Measurements from ENCODE around the gene EEF1G. TPM values are rescaled to one million over a fixed set of nuclear protein-coding genes. Genes with fewer than 3 reads are reported as not detected.
A peak's percentile ranks its signal among the peaks of the same experiment; 100 is the strongest.

EEF1G gene
- total and polyA plus RNA-seq, 9 donors: 2,985 to 3,686 (median 3,409) TPM

GRCh38 chr11:62604460-62605120, 30.9 kb upstream of the EEF1G start:
- peak; percentile 37 for DNase-seq
- Histone ChIP-seq H3K27ac (ENCODE audit: low read length) (no peak overlapping the region), H3K36me3 (ENCODE audit: control insufficient read depth, insufficient read depth, low read length) (peaks cover 46% of the 10 kb centered on the region), H3K27me3 (ENCODE audit: control insufficient read depth, insufficient read depth, low read length) (no peaks in the 10 kb centered on the region), H3K4me1 (ENCODE audit: control insufficient read depth, insufficient read depth, low read length) (peaks cover 27% of the 10 kb centered on the region), H3K9me3 (replicated peaks; ENCODE audit: control insufficient read depth, low read depth, low read length) (no peaks in the 10 kb centered on the region), H3K4me3 (ENCODE audit: low read length) (no peak overlapping the region)
- WGBS (ENCODE audit: insufficient coverage): 85% methylated on average over 5 of the region's 13 CpGs

DNA sequence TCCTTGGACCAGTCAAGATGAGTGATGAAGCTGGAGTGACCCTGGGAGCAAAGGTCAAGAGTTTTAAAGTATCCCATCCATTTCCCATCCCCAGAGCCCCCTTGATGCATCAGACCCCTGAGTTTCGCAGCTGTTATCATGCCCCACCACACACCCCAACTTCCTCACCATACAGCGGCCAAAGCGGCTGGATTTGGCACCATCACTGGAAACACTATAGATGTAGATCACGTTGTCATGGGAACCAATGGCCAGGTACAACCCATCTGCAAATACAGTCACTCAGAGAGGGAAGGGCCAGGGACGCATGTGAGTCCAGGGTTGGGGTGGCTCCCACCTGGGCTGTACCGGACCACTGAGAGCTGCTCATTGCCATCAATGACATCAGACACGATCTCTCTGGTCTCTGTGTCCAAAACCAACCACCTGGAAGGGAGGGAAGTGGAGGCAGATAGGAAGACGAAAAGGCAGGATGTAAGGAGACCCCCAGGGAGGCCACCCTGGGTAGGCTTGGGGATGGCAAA, 30.1 kb upstream of the EEF1G start:
- Histone ChIP-seq H3K27me3 (ENCODE audit: control insufficient read depth, insufficient read depth, low read length) (no peaks in the 10 kb centered on the region), H3K4me3 (ENCODE audit: low read length) (no peak overlapping the region), H3K4me1 (ENCODE audit: control insufficient read depth, insufficient read depth, low read length) (peaks cover 34% of the 10 kb centered on the region), H3K9me3 (replicated peaks; ENCODE audit: control insufficient read depth, low read depth, low read length) (no peaks in the 10 kb centered on the region), H3K36me3 (ENCODE audit: control insufficient read depth, insufficient read depth, low read length) (peaks cover 40% of the 10 kb centered on the region), H3K27ac (ENCODE audit: low read length) (no peak overlapping the region)
- 96% methylated on average over 3 of the region's 8 CpGs for WGBS (ENCODE audit: insufficient coverage)
- DNase-seq: peak; percentile 56

DNA sequence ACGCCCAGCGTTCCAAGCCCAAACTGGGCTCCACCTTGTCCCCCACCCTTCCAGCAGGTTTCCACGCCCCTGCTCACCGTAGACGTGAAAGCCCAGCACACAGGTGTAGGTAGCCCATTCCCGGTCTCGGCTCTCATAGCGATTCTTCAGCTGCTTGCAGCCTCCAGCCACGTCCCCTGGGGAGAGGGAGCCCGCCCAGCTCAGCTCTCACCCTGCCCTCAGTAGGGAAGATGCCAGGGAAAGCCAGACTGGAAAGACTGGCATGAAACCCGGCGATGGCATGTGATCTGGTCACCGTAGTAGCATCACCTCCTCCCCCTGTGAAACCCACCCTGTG, 29.3 kb upstream of the EEF1G start:
- Histone ChIP-seq H3K9me3 (replicated peaks; ENCODE audit: control insufficient read depth, low read depth, low read length) (no peaks in the 10 kb centered on the region), H3K4me3 (ENCODE audit: low read length) (peak overlapping the region; percentile 97), H3K36me3 (ENCODE audit: control insufficient read depth, insufficient read depth, low read length) (peaks cover 40% of the 10 kb centered on the region), H3K27ac (ENCODE audit: low read length) (no peak overlapping the region), H3K4me1 (ENCODE audit: control insufficient read depth, insufficient read depth, low read length) (peaks cover 35% of the 10 kb centered on the region), H3K27me3 (ENCODE audit: control insufficient read depth, insufficient read depth, low read length) (no peaks in the 10 kb centered on the region)
- peak; percentile 43 for DNase-seq
- WGBS (ENCODE audit: insufficient coverage): 30% methylated on average over 13 of the region's 13 CpGs

DNA sequence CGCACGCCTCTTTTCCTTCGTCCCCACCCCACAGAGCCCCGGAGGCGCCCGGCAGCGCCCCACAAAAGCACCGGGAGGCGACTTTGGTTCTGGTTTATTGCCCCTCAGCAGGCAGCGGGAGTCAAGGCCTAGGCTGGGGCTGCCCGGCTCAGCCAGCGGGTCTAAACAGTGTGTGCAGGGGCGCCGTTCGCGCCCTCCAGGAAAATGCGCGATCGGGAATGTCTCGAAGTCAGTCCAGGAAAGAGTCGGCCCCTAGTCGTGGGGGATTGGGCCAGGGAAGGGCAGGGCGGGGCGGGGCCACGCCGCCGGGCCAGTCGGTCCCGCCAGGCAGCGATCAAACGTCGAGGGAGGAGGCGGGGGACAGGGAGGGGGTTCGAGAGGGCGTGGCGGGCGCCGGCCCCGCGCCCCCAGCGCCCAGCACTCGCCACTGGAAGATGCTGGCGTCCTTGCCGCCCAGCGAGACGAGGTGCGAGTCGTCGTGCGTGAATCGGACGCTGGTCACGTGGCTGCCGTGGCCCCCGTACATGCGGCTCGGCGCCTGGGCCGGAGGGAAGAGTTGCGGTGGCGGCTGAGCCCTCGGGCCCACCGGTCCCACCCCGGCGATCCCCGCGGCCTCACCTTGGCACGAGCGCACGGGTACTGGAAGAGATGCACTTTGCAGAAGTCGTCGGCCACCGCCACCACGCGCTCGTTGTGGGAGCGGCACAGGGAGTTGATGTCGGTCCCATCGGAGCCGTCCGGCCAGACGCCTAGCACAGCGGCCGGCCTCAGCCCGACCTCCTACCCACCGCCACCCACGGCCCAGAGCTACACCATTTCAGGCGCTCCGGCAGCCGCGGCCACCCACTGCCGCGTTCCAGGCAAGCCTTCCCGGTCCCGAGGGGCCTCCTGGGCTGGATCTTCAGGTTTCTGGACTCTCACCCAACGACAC, 28.7 kb upstream of the EEF1G start:
- 5% methylated on average over 96 of the region's 96 CpGs for WGBS (ENCODE audit: insufficient coverage)
- no peaks in the 10 kb centered on the region for H3K27me3 ChIP-seq (ENCODE audit: control insufficient read depth, insufficient read depth, low read length)
- peak overlapping the region; percentile 89 for H3K27ac ChIP-seq (ENCODE audit: low read length)
- no peaks in the 10 kb centered on the region for H3K9me3 ChIP-seq (replicated peaks; ENCODE audit: control insufficient read depth, low read depth, low read length)
- H3K4me1 ChIP-seq (ENCODE audit: control insufficient read depth, insufficient read depth, low read length): peaks cover 35% of the 10 kb centered on the region
- H3K36me3 ChIP-seq (ENCODE audit: control insufficient read depth, insufficient read depth, low read length): peaks cover 40% of the 10 kb centered on the region
- peak overlapping the region; percentile 97 for H3K4me3 ChIP-seq (ENCODE audit: low read length)
- peak; percentile 92 for DNase-seq

GRCh38 chr11:62601372-62602140, 27.9 kb upstream of the EEF1G start, which contains the start of gene MTA2:
MTA2 (minus strand) TSS chr11:62601865; CDS start chr11:62601450, 415 bp downstream.
- Histone ChIP-seq H3K27me3 (ENCODE audit: control insufficient read depth, insufficient read depth, low read length) (no peaks in the 10 kb centered on the region), H3K27ac (ENCODE audit: low read length) (peak within 1 kb of the TSS; percentile 94), H3K4me3 (ENCODE audit: low read length) (peak within 1 kb of the TSS; percentile 97), H3K4me1 (ENCODE audit: control insufficient read depth, insufficient read depth, low read length) (peaks cover 35% of the 10 kb centered on the region), H3K9me3 (replicated peaks; ENCODE audit: control insufficient read depth, low read depth, low read length) (no peaks in the 10 kb centered on the region), H3K36me3 (ENCODE audit: control insufficient read depth, insufficient read depth, low read length) (peaks cover 41% of the 10 kb centered on the region)
- DNase-seq: peak; percentile 99
- WGBS (ENCODE audit: insufficient coverage): under 1% methylated on average over 82 of the region's 83 CpGs

GRCh38 chr11:62601122-62601371, 27.4 kb upstream of the EEF1G start:
- no peak for DNase-seq
- WGBS (ENCODE audit: insufficient coverage): 0% methylated on average over 30 of the region's 30 CpGs
- H3K36me3 ChIP-seq (ENCODE audit: control insufficient read depth, insufficient read depth, low read length): peaks cover 44% of the 10 kb centered on the region

DNA sequence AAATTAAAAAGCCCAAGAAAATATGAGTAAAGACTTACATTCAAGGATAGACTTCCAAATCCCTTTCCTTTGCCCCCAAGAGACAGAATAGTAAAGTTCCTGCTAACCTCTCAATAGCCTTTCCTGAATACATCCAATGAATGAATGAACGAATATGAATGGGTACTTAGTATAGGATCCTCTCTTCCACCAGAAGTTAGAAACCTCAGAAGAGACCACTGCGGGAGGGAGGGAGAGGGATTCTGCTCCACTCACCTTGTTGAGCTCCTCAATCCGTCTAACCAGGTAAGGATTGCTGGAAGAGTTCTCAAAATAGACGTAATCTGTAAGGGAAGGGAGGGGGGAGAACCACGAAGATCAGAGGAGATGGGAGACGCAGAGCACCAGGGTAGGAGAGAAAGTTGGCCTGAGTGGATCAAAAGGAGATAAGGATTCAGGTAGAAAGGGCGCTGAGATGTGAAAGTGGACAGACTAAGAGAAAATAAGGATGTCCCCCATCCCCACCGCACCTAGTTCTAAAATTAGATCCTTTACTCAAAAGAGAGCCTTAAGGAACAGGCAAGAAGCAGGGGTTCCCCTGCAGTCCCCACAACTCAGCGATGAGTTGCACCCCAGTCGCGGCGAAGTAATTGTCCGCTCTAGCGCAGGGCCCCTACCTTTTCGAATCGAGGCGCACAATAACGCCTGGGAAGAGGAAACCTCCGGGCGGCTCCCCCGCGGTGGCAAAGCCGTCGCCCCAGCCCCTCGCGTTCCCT, 26.9 kb upstream of the EEF1G start:
- DNase-seq: no peak
- Histone ChIP-seq H3K27ac (ENCODE audit: low read length) (peak overlapping the region; percentile 94), H3K4me3 (ENCODE audit: low read length) (peak overlapping the region; percentile 97), H3K36me3 (ENCODE audit: control insufficient read depth, insufficient read depth, low read length) (peaks cover 45% of the 10 kb centered on the region), H3K27me3 (ENCODE audit: control insufficient read depth, insufficient read depth, low read length) (no peaks in the 10 kb centered on the region), H3K4me1 (ENCODE audit: control insufficient read depth, insufficient read depth, low read length) (peaks cover 35% of the 10 kb centered on the region), H3K9me3 (replicated peaks; ENCODE audit: control insufficient read depth, low read depth, low read length) (no peaks in the 10 kb centered on the region)
- 0% methylated on average over 22 of the region's 26 CpGs for WGBS (ENCODE audit: insufficient coverage)

More at GRCh38 chr11:62601122-62601371, 27.4 kb upstream of the EEF1G start:
- Histone ChIP-seq H3K4me1 (ENCODE audit: control insufficient read depth, insufficient read depth, low read length) (peaks cover 35% of the 10 kb centered on the region), H3K27ac (ENCODE audit: low read length) (peak overlapping the region; percentile 94), H3K9me3 (replicated peaks; ENCODE audit: control insufficient read depth, low read depth, low read length) (no peaks in the 10 kb centered on the region), H3K27me3 (ENCODE audit: control insufficient read depth, insufficient read depth, low read length) (no peaks in the 10 kb centered on the region), H3K4me3 (ENCODE audit: low read length) (peak overlapping the region; percentile 97)

DNA sequence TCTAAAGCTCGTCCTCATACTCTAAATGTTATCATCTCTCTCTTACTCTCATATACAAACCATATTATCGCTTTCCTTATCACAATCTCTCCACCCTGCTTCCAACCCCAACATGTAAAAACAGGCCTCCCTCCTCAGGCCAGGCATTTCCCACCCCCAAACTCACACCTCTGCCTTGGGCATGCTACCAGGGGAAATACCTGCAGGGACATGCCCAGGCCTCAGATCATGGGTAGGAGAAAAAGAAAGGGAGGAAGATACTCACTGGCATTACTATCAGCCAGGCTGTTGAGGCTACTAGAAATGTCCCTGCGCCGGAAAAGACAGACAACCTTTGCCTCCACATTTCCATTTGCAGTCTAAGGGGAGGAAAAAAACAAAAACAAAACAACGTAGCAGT, 26.2 kb upstream of the EEF1G start:
- WGBS (ENCODE audit: insufficient coverage): 42% methylated on average over 2 of the region's 5 CpGs
- no peaks in the 10 kb centered on the region for H3K27me3 ChIP-seq (ENCODE audit: control insufficient read depth, insufficient read depth, low read length)
- H3K4me1 ChIP-seq (ENCODE audit: control insufficient read depth, insufficient read depth, low read length): peaks cover 35% of the 10 kb centered on the region
- H3K27ac ChIP-seq (ENCODE audit: low read length): peak overlapping the region; percentile 66
- H3K4me3 ChIP-seq (ENCODE audit: low read length): peak overlapping the region; percentile 97
- H3K9me3 ChIP-seq (replicated peaks; ENCODE audit: control insufficient read depth, low read depth, low read length): no peaks in the 10 kb centered on the region
- H3K36me3 ChIP-seq (ENCODE audit: control insufficient read depth, insufficient read depth, low read length): peaks cover 45% of the 10 kb centered on the region
- DNase-seq: no peak

GRCh38 chr11:62599069-62599696, 25.5 kb upstream of the EEF1G start:
- H3K27ac ChIP-seq (ENCODE audit: low read length): peak overlapping the region; percentile 66
- peaks cover 31% of the 10 kb centered on the region for H3K4me1 ChIP-seq (ENCODE audit: control insufficient read depth, insufficient read depth, low read length)
- DNase-seq: peak; percentile 99
- WGBS (ENCODE audit: insufficient coverage): no CpG with 5 or more reads among the region's 7 CpGs
- peaks cover 52% of the 10 kb centered on the region for H3K36me3 ChIP-seq (ENCODE audit: control insufficient read depth, insufficient read depth, low read length)
- no peaks in the 10 kb centered on the region for H3K9me3 ChIP-seq (replicated peaks; ENCODE audit: control insufficient read depth, low read depth, low read length)
- peak overlapping the region; percentile 97 for H3K4me3 ChIP-seq (ENCODE audit: low read length)
- H3K27me3 ChIP-seq (ENCODE audit: control insufficient read depth, insufficient read depth, low read length): no peaks in the 10 kb centered on the region

All from muscle of leg (tissue), 11 donors.